Activated CD4-positive, alpha-beta T cell treated with anti-CD3 and anti-CD28 coated beads, Interleukin-2, amount 10 ng/mL, durations not matched to agents 7 days and 5 days (primary cell): ENCODE results near the gene MINK1. TPM values are rescaled to one million over a fixed set of nuclear protein-coding genes. Genes with fewer than 3 reads are reported as not detected.
A peak's percentile ranks its signal among the peaks of the same experiment; 100 is the strongest.

Source experiments
- CTCF ChIA-PET: fragments of 350-600 bp; sonication (Branson Sonifier 250); formaldehyde crosslinking; loops from one replicate; lab custom pipeline; 2021; ENCODE audit warnings: antibody characterized with exemption; lab: Charles Lee
- POLR2A ChIA-PET: fragments of 350-600 bp; sonication (Branson Sonifier 250); formaldehyde crosslinking; loops from one replicate; lab custom pipeline; 2021; ENCODE audit warnings: antibody characterized with exemption; lab: Charles Lee
- DNase-seq: peaks from one replicate; pipeline ENCODE4 v3.0.0-alpha.2; 2020
- H3K27ac Mint-ChIP-seq: one replicate; pipeline ENCODE4 v1.8.0; 2021; ENCODE audit warnings: mild to moderate bottlenecking, moderate library complexity, mixed read lengths
- H3K27me3 Mint-ChIP-seq: one replicate; pipeline ENCODE4 v1.8.0; 2021; ENCODE audit warnings: mixed read lengths
- H3K36me3 Mint-ChIP-seq: one replicate; pipeline ENCODE4 v1.8.0; 2021; ENCODE audit warnings: low read depth, mixed read lengths
- H3K4me1 Mint-ChIP-seq: one replicate; pipeline ENCODE4 v1.8.0; 2021; ENCODE audit warnings: mixed read lengths
- H3K4me3 Mint-ChIP-seq: one replicate; pipeline ENCODE4 v1.8.0; 2021; ENCODE audit warnings: mild to moderate bottlenecking, moderate library complexity, mixed read lengths
- H3K9me3 Mint-ChIP-seq: one replicate; pipeline ENCODE4 v1.8.0; 2021; ENCODE audit warnings: mixed read lengths
- total RNA-seq, 2 experiments: library from RNA; stranded (reverse); gene quantifications; one replicate each; pipeline ENCODE4 v1.2.3, GENCODE V29; 2021

MINK1 gene
- total RNA-seq, 2 experiments from 2014 or later, result 112 to 133 TPM

- Mint-ChIP-seq H3K27ac (no peak overlapping the region), H3K36me3 (peaks cover 22% of the 10 kb centered on the region), H3K4me3 (no peak overlapping the region), H3K27me3 (no peaks in the 10 kb centered on the region), H3K9me3 (no peaks in the 10 kb centered on the region), H3K4me1 (peaks cover 3% of the 10 kb centered on the region)
- POLR2A ChIA-PET, result no interaction called here
- CTCF ChIA-PET, result no interaction called here
- DNase-seq, result no peak
Observed at GRCh38 chr17:4892499-4893221, 59.5 kb downstream of the MINK1 start.

- DNase-seq, result no peak
- Mint-ChIP-seq H3K27ac (no peak overlapping the region), H3K9me3 (no peaks in the 10 kb centered on the region), H3K4me3 (no peak overlapping the region), H3K27me3 (no peaks in the 10 kb centered on the region), H3K4me1 (peaks cover 4% of the 10 kb centered on the region), H3K36me3 (peaks cover 22% of the 10 kb centered on the region)
- ChIA-PET CTCF (no interaction called here), POLR2A (no interaction called here)
Observed at GRCh38 chr17:4893272-4893671, 60.1 kb downstream of the MINK1 start.

- Mint-ChIP-seq H3K27me3 (no peaks in the 10 kb centered on the region), H3K4me1 (peaks cover 7% of the 10 kb centered on the region), H3K4me3 (no peak overlapping the region), H3K36me3 (peaks cover 20% of the 10 kb centered on the region), H3K27ac (no peak overlapping the region), H3K9me3 (no peaks in the 10 kb centered on the region)
- POLR2A ChIA-PET, result no interaction called here
- CTCF ChIA-PET, result no interaction called here
- no peak for DNase-seq
Observed at GRCh38 chr17:4893721-4894560, 60.8 kb downstream of the MINK1 start.

- Mint-ChIP-seq H3K4me1 (peaks cover 13% of the 10 kb centered on the region), H3K4me3 (no peak overlapping the region), H3K27me3 (peaks cover 7% of the 10 kb centered on the region), H3K27ac (no peak overlapping the region), H3K36me3 (peaks cover 18% of the 10 kb centered on the region), H3K9me3 (no peaks in the 10 kb centered on the region)
- ChIA-PET CTCF (interaction anchor here (0.9 kb wide), 1 partner anchor 181 kb away, joined by 3 read pairs; no protein-coding TSS in a partner anchor), POLR2A (no interaction called here)
- DNase-seq, result no peak
Observed at GRCh38 chr17:4895121-4895520, 62.0 kb downstream of the MINK1 start.

- CTCF ChIA-PET, result interaction anchor here (0.6 to 1.7 kb wide), 3 partner anchors 13 to 186 kb away, joined by 3 to 4 read pairs (median 3); partner anchors contain the start of gene ARRB2
- POLR2A ChIA-PET, result no interaction called here
- peaks cover 8% of the 10 kb centered on the region for H3K27me3 Mint-ChIP-seq
- no peak overlapping the region for H3K4me3 Mint-ChIP-seq
- peaks cover 15% of the 10 kb centered on the region for H3K4me1 Mint-ChIP-seq
- peaks cover 15% of the 10 kb centered on the region for H3K36me3 Mint-ChIP-seq
- H3K9me3 Mint-ChIP-seq, result no peaks in the 10 kb centered on the region
- H3K27ac Mint-ChIP-seq, result no peak overlapping the region
- DNase-seq, result no peak
Observed at GRCh38 chr17:4895657-4896331, 62.7 kb downstream of the MINK1 start.

- H3K27ac Mint-ChIP-seq, result no peak overlapping the region
- ChIA-PET CTCF (interaction anchor here (0.8 to 1.7 kb wide), 2 partner anchors 13 to 187 kb away, joined by 3 to 4 read pairs; partner anchors contain the start of gene ARRB2), POLR2A (no interaction called here)
- DNase-seq, result no peak
- peaks cover 10% of the 10 kb centered on the region for H3K27me3 Mint-ChIP-seq
- H3K4me3 Mint-ChIP-seq, result no peak overlapping the region
- peaks cover 13% of the 10 kb centered on the region for H3K36me3 Mint-ChIP-seq
- H3K9me3 Mint-ChIP-seq, result no peaks in the 10 kb centered on the region
- H3K4me1 Mint-ChIP-seq, result peaks cover 22% of the 10 kb centered on the region
Observed at GRCh38 chr17:4896332-4897197, 63.4 kb downstream of the MINK1 start.

GRCh38 chr17:4897198-4897687, 64.1 kb downstream of the MINK1 start:
- Mint-ChIP-seq H3K4me1 (peaks cover 25% of the 10 kb centered on the region), H3K36me3 (peaks cover 13% of the 10 kb centered on the region), H3K4me3 (no peak overlapping the region), H3K27ac (no peak overlapping the region), H3K27me3 (peaks cover 10% of the 10 kb centered on the region), H3K9me3 (no peaks in the 10 kb centered on the region)
- no peak for DNase-seq
- ChIA-PET CTCF (interaction anchor here (1.7 kb wide), 1 partner anchor 188 kb away, joined by 4 read pairs; the partner anchor contains the start of gene ARRB2), POLR2A (no interaction called here)

- Mint-ChIP-seq H3K4me3 (no peak overlapping the region), H3K36me3 (peaks cover 13% of the 10 kb centered on the region), H3K27me3 (peaks cover 10% of the 10 kb centered on the region), H3K4me1 (peaks cover 30% of the 10 kb centered on the region), H3K9me3 (no peaks in the 10 kb centered on the region), H3K27ac (no peak overlapping the region)
- CTCF ChIA-PET, result no interaction called here
- no peak for DNase-seq
- POLR2A ChIA-PET, result no interaction called here
Observed at GRCh38 chr17:4897785-4898184, 64.6 kb downstream of the MINK1 start.

- Mint-ChIP-seq H3K4me3 (peak overlapping the region; percentile 61), H3K9me3 (no peaks in the 10 kb centered on the region), H3K27ac (peak overlapping the region; percentile 57), H3K36me3 (peaks cover 13% of the 10 kb centered on the region), H3K27me3 (peaks cover 11% of the 10 kb centered on the region), H3K4me1 (peaks cover 36% of the 10 kb centered on the region)
- ChIA-PET CTCF (interaction anchor here (1.1 kb wide), 1 partner anchor 188 kb away, joined by 4 read pairs; the partner anchor contains the start of gene ARRB2), POLR2A (no interaction called here)
- no peak for DNase-seq
Observed at GRCh38 chr17:4898351-4898750, 65.2 kb downstream of the MINK1 start.

- Mint-ChIP-seq H3K27ac (no peak overlapping the region), H3K27me3 (peaks cover 12% of the 10 kb centered on the region), H3K4me1 (peaks cover 40% of the 10 kb centered on the region), H3K9me3 (no peaks in the 10 kb centered on the region), H3K36me3 (peaks cover 13% of the 10 kb centered on the region), H3K4me3 (peak overlapping the region; percentile 61)
- CTCF ChIA-PET, result interaction anchor here (0.5 to 2.2 kb wide), 8 partner anchors 10 to 339 kb away, joined by 3 to 9 read pairs (median 4); partner anchors contain the start of genes ARRB2, GGT6 and PELP1
- DNase-seq, result no peak
- POLR2A ChIA-PET, result interaction anchor here (0.6 to 1.4 kb wide), 3 partner anchors 41 to 189 kb away, joined by 3 to 9 read pairs (median 4); partner anchors contain the start of genes ARRB2, RNF167 and SLC25A11
Observed at GRCh38 chr17:4898927-4899326, 65.8 kb downstream of the MINK1 start.
